Stimulated activated CD4-positive, alpha-beta T cell treated with anti-CD3 and anti-CD28 coated beads, Interleukin-2, amount 100 ng/mL, for 4 hours (primary cell): ENCODE measurements around the gene SESN3.

Experiments used
- DNase-seq: peaks from one replicate; pipeline ENCODE4 v3.0.0-alpha.2; 2020; ENCODE audit warnings: low read depth

SESN3 gene

DNA sequence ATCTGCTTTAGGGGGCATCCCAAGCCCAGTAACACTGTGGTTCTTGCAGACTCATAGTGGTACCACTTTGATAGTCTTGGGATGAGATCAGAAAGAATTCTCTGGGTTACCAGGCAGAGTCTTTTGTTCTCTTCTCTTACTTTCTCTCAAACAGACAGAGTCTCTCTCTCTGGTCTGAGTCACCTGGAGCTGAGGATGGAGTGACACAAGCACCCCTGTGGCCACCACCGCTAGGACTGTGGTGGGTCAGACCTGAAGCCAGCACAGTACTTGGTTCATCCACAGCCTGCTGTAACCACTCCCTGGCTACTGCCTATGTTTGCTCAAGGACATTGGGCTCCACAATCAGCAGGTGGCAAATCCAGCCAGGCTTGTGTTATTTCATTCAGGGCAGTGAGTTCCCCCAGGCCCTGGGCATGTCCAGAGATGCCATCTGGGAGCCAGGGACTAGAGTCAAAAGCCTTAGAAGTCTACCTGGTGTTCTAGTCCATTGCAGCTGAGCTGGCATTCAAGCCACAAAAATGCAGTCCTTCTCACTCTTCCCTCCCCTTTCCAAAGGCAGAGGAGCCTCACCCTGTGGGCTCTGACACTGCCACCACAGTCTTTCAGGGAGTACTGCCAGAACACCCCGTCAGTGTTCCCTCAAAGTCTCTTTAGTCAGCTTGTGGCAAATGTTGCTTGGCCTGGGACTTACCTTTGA is 111.5 kb downstream of the SESN3 start:
- DNase-seq, result no peak

DNA sequence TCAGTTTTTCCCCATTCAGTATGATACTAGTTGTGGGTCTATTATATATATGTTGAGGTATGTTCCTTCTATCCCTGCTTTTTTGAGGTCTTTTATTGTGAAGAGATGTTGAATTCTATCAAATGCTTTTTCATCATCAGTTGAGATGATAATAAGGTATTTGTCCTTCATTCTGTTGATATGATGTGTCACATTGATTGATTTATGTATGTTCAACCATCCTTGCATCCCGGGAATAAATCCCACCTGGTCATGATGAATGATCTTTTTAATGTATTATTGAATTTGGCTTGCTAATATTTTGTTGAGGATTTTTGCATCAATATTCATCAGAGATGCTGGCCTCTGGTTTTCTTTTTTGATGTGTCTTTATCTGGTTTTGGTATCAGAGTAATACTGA is 115.4 kb downstream of the SESN3 start:
- DNase-seq, result no peak
